HepG2 (cell line): ENCODE measurements around the gene RSPH1. TPM values are rescaled to one million over a fixed set of nuclear protein-coding genes. Genes with fewer than 3 reads are reported as not detected.

Experiments
- ATAC-seq: fragments of 200-7000 bp; cut with Tn5 transposase; 3 replicates; pipeline ENCODE4 v1.9.1; 2020; ENCODE audit warnings: mild to moderate bottlenecking, moderate library complexity
- BruUV-seq: library from RNA; stranded (reverse); fragments of 400-500 nt; replicated peaks from 2 replicates; lab custom pipeline; 2021; lab: Mats Ljungman, UMichigan
- CTCF ChIA-PET: fragments of 300-600 bp; formaldehyde crosslinking; extraction: SDS; loops from one replicate; lab custom pipeline; 2021; ENCODE audit warnings: low total read pairs, inconsistent platforms, low intra/inter-chr PET ratio; lab: Yijun Ruan, JAX
- POLR2A ChIA-PET: fragments of 350-600 bp; sonication (Branson Sonifier 250); formaldehyde crosslinking; loops from one replicate; lab custom pipeline; 2020; ENCODE audit warnings: antibody characterized with exemption, inconsistent platforms; lab: Yijun Ruan, JAX
- DNase-seq: peaks from one replicate; pipeline ENCODE4 v3.0.0-alpha.2; 2015; ENCODE audit warnings: low spot score
- FAIRE-seq: peaks from 3 replicates; lab custom pipeline; 2011; peaks lifted over from hg19 to GRCh38; lab: Jason Lieb, UNC
- H2AFZ ChIP-seq: one replicate; pipeline ENCODE4 v1.6.1; 2011; ENCODE audit warnings: low read length, inconsistent platforms
- H3K27ac ChIP-seq: fragments of 300-600 bp; 3 replicates; pipeline ENCODE4 v1.8.0; 2011; ENCODE audit warnings: mixed run types, mild to moderate bottlenecking, mixed read lengths, low read length, inconsistent platforms; ENCODE audit not compliant: insufficient read depth; ENCODE audit errors: extremely low read length
- H3K27me3 ChIP-seq, 2 experiments: fragments of 200-600 bp in 1 of 2; 2 replicates in 1 of 2; 3 replicates in 1 of 2; pipeline versions ENCODE4 v1.6.0 to v1.8.0; 2011; ENCODE audit warnings: low read length in 2 of 2, mild to moderate bottlenecking in 2 of 2, moderate library complexity in 2 of 2, inconsistent platforms in 1 of 2; ENCODE audit not compliant: insufficient read depth in 2 of 2, control insufficient read depth in 1 of 2
- H3K36me3 ChIP-seq, 2 experiments: fragments of 200-600 bp in 1 of 2; replicated peaks in 1 of 2; 2 replicates in 1 of 2; 3 replicates in 1 of 2; pipeline versions ENCODE4 v1.5.1 to v1.8.0; 2011; ENCODE audit warnings: low read length in 2 of 2, inconsistent platforms in 1 of 2; ENCODE audit not compliant: insufficient read depth in 2 of 2, control insufficient read depth in 1 of 2
- H3K4me1 ChIP-seq: 2 replicates; pipeline ENCODE4 v1.5.1; 2012; ENCODE audit warnings: low read length, inconsistent platforms; ENCODE audit not compliant: insufficient read depth
- H3K4me2 ChIP-seq: 2 replicates; pipeline ENCODE4 v1.6.0; 2011; ENCODE audit warnings: low read depth, low read length, inconsistent platforms
- H3K4me3 ChIP-seq, 3 experiments: fragments of 200-600 bp in 1 of 3; sonication (generic), shearing (Covaris generic) in 1 of 3; replicated peaks in 1 of 3; 2 replicates each; pipeline ENCODE4 v1.5.1; 2011 to 2016; ENCODE audit warnings: low read length in 3 of 3, inconsistent platforms in 2 of 3, low read depth in 2 of 3, mild to moderate bottlenecking in 2 of 3, control low read depth in 1 of 3, mixed read lengths in 1 of 3; ENCODE audit not compliant: insufficient read depth in 1 of 3
- H3K79me2 ChIP-seq: one replicate; pipeline ENCODE4 v1.6.1; 2011; ENCODE audit warnings: low read length, inconsistent platforms; ENCODE audit not compliant: insufficient read depth
- H3K9ac ChIP-seq: 2 replicates; pipeline ENCODE4 v1.6.0; 2011; ENCODE audit warnings: mild to moderate bottlenecking, low read depth, low read length, inconsistent platforms; ENCODE audit not compliant: insufficient read depth
- H3K9me3 ChIP-seq: 2 replicates; pipeline ENCODE4 v1.5.1; 2012; ENCODE audit warnings: mild to moderate bottlenecking, low read length
- H4K20me1 ChIP-seq: 2 replicates; pipeline ENCODE4 v1.6.0; 2011; ENCODE audit warnings: inconsistent platforms, mild to moderate bottlenecking, low read length, moderate library complexity; ENCODE audit not compliant: insufficient read depth
- HCFC1 ChIP-seq: fragments of 150-350 bp; IDR thresholded peaks from 2 replicates; pipeline ENCODE4 v1.6.1; 2014; ENCODE audit warnings: low read depth, low read length
- KLF12 ChIP-seq: sonication (generic); formaldehyde crosslinking; IDR thresholded peaks from 2 replicates; pipeline ENCODE4 v1.4.0; 2020; ENCODE audit warnings: missing genetic modification reagents, borderline replicate concordance
- TEAD2 ChIP-seq: sonication (generic); formaldehyde crosslinking; IDR thresholded peaks from 2 replicates; pipeline ENCODE4 v1.9.0; 2021; ENCODE audit warnings: missing genetic modification reagents
- THAP11 ChIP-seq: IDR thresholded peaks from 2 replicates; pipeline ENCODE4 v1.6.1; 2016; ENCODE audit warnings: missing biosample characterization, missing genetic modification reagents
- TOPORS ChIP-seq: sonication (generic); formaldehyde crosslinking; IDR thresholded peaks from 2 replicates; pipeline ENCODE4 v1.8.0; 2023; ENCODE audit warnings: mild to moderate bottlenecking, missing genetic modification reagents
- YEATS4 ChIP-seq: sonication (generic); formaldehyde crosslinking; IDR thresholded peaks from 2 replicates; pipeline ENCODE4 v1.4.0; 2020; ENCODE audit warnings: missing genetic modification reagents, borderline replicate concordance
- ZFP41 ChIP-seq: sonication (generic); formaldehyde crosslinking; IDR thresholded peaks from 2 replicates; pipeline ENCODE4 v1.4.0; 2020; ENCODE audit warnings: mild to moderate bottlenecking, missing genetic modification reagents, borderline replicate concordance
- ZNF383 ChIP-seq: sonication (generic); formaldehyde crosslinking; IDR thresholded peaks from 2 replicates; pipeline ENCODE4 v1.4.0; 2020; ENCODE audit warnings: missing genetic modification reagents, mild to moderate bottlenecking, borderline replicate concordance
- ZNF839 ChIP-seq: sonication (generic); formaldehyde crosslinking; IDR thresholded peaks from 2 replicates; pipeline ENCODE4 v1.4.0; 2020; ENCODE audit warnings: missing genetic modification reagents, mild to moderate bottlenecking, borderline replicate concordance
- WGBS: methylation state at CpG from one replicate; pipeline ENCODE4 v1.1.6; 2017; ENCODE audit warnings: low lambda C conversion rate; 5-methylcytosine and 5-hydroxymethylcytosine counted together
- in situ Hi-C: cut with HindIII; loops from 2 replicates; pipeline ENCODE4 v1.10.0; 2017; ENCODE audit warnings: low pct_unique_long_range_greater_than_20kb; ENCODE audit not compliant: extremely low pct_ligation_motif_present
- intact Hi-C: fragments of 100-400 bp; cut with micrococcal nuclease; formaldehyde crosslinking; loops from one replicate; pipeline ENCODE4 v1.10.0; 2022; ENCODE audit not compliant: unreplicated experiment
- polyA plus RNA-seq, 8 experiments: library from polyadenylated mRNA; depleted of rRNA in 3 of 8; stranded (reverse) in 7 of 8; unstranded in 1 of 8; fragments of >200 nt; fragmentation: Illumina TruSeq in 4 of 8; extraction: Trizol in 4 of 8; gene quantifications; 2 replicates each; pipeline versions ENCODE4 v1.2.1 to v1.2.3, GENCODE V29; 2011 to 2016; ENCODE audit warnings: low read depth in 4 of 8, missing spikeins in 1 of 8, mixed read lengths in 1 of 8; ENCODE audit not compliant: insufficient read depth in 1 of 8
- total RNA-seq, 5 experiments: library from RNA; depleted of rRNA; stranded (reverse); fragments of >200 nt; fragmentation: Illumina TruSeq; extraction: Trizol; gene quantifications; 2 replicates each; pipeline ENCODE4 v1.2.3, GENCODE V29; 2016; ENCODE audit warnings: low read depth in 1 of 5
- TF ChIP-seq, protein P1 (sequence below): sonication (generic); formaldehyde crosslinking; IDR thresholded peaks from 2 replicates; pipeline ENCODE4 v1.5.0; 2020; ENCODE audit warnings: mild to moderate bottlenecking, missing genetic modification reagents, borderline replicate concordance
- TF ChIP-seq, protein P2 (sequence below): sonication (generic); formaldehyde crosslinking; IDR thresholded peaks from 2 replicates; pipeline ENCODE4 v1.5.0; 2020; ENCODE audit warnings: mild to moderate bottlenecking, missing genetic modification reagents
- TF ChIP-seq, protein P3 (sequence below): sonication (generic); formaldehyde crosslinking; IDR thresholded peaks from 2 replicates; pipeline ENCODE4 v1.4.0; 2020; ENCODE audit warnings: missing genetic modification reagents
- TF ChIP-seq, protein P4 (sequence below): sonication (generic); formaldehyde crosslinking; conservative IDR thresholded peaks from 2 replicates; pipeline ENCODE4 v1.4.0; 2020; ENCODE audit warnings: mild to moderate bottlenecking, missing genetic modification reagents, moderate library complexity

Gene RSPH1
- total and polyA plus RNA-seq, 2 of the 13 experiments (the other 11 are each of a cell fraction or from before 2014, with no cell fraction given) = not detected

DNA sequence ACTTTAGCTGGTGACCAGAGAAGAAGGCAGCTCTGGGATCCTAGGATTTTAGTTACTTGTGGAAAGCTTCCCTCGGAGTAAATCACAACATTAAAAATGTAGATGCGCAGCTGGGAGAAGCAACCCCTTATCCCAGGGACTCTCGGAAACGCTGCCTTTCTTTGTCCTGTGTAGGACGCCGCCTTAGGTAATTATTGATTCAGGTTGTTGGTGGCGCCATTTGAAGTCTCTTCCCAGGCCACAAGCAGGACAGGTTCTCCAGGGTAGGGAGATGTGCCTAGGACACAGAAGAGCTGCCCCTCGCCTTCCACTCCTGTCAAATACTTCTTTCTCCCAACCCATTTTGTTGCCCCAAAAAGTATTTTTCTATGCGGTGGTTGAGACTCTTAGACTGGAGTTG is 27.9 kb upstream of the RSPH1 start:
- Histone ChIP-seq H3K4me1 (peaks cover 40% of the 10 kb centered on the region), H3K9me3 (no peaks in the 10 kb centered on the region), H3K27ac (no peak overlapping the region), H3K4me3 (no peak overlapping the region), H3K9ac (no peak overlapping the region), H3K36me3 (no peaks in the 10 kb centered on the region), H3K79me2 (no peaks in the 10 kb centered on the region), H2AFZ (no peak overlapping the region), H3K27me3 (0 out of 5 replicates have a peak, but pooled peaks cover 0 to 4% of the 10 kb centered on the region in 2 experiments), H4K20me1 (no peaks in the 10 kb centered on the region), H3K4me2 (no peak overlapping the region)
- DNase-seq = no peak
- ATAC-seq = no peak
- POLR2A ChIA-PET = no interaction called here
- BruUV-seq = no TSS peak
- WGBS = 69% methylated on average over 9 of the region's 9 CpGs
- FAIRE-seq = no peak
- CTCF ChIA-PET = no interaction called here
- TF ChIP-seq HCFC1 (no peak), KLF12 (no peak), ZNF839 (CRISPR knock-in tag) (no peak), TOPORS (CRISPR knock-in tag) (no peak), THAP11 (CRISPR knock-in tag) (no peak), TEAD2 (CRISPR knock-in tag) (no peak), YEATS4 (no peak), ZFP41 (no peak), ZNF383 (CRISPR knock-in tag) (no peak)
- TF ChIP-seq, protein P1, sequence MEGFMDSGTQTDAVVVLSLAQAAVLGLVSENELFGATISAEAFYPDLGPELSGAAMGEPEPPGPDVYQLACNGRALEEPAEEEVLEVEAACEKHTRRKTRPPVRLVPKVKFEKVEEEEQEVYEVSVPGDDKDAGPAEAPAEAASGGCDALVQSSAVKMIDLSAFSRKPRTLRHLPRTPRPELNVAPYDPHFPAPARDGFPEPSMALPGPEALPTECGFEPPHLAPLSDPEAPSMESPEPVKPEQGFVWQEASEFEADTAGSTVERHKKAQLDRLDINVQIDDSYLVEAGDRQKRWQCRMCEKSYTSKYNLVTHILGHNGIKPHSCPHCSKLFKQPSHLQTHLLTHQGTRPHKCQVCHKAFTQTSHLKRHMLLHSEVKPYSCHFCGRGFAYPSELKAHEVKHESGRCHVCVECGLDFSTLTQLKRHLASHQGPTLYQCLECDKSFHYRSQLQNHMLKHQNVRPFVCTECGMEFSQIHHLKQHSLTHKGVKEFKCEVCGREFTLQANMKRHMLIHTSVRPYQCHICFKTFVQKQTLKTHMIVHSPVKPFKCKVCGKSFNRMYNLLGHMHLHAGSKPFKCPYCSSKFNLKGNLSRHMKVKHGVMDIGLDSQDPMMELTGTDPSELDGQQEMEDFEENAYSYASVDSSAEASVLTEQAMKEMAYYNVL (CRISPR knock-in tag) = no peak
- TF ChIP-seq, protein P2, sequence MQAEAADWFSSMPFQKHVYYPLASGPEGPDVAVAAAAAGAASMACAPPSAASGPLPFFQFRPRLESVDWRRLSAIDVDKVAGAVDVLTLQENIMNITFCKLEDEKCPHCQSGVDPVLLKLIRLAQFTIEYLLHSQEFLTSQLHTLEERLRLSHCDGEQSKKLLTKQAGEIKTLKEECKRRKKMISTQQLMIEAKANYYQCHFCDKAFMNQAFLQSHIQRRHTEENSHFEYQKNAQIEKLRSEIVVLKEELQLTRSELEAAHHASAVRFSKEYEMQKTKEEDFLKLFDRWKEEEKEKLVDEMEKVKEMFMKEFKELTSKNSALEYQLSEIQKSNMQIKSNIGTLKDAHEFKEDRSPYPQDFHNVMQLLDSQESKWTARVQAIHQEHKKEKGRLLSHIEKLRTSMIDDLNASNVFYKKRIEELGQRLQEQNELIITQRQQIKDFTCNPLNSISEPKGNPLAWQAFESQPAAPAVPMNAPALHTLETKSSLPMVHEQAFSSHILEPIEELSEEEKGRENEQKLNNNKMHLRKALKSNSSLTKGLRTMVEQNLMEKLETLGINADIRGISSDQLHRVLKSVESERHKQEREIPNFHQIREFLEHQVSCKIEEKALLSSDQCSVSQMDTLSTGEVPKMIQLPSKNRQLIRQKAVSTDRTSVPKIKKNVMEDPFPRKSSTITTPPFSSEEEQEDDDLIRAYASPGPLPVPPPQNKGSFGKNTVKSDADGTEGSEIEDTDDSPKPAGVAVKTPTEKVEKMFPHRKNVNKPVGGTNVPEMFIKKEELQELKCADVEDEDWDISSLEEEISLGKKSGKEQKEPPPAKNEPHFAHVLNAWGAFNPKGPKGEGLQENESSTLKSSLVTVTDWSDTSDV (CRISPR knock-in tag) = no peak
- TF ChIP-seq, protein P3, sequence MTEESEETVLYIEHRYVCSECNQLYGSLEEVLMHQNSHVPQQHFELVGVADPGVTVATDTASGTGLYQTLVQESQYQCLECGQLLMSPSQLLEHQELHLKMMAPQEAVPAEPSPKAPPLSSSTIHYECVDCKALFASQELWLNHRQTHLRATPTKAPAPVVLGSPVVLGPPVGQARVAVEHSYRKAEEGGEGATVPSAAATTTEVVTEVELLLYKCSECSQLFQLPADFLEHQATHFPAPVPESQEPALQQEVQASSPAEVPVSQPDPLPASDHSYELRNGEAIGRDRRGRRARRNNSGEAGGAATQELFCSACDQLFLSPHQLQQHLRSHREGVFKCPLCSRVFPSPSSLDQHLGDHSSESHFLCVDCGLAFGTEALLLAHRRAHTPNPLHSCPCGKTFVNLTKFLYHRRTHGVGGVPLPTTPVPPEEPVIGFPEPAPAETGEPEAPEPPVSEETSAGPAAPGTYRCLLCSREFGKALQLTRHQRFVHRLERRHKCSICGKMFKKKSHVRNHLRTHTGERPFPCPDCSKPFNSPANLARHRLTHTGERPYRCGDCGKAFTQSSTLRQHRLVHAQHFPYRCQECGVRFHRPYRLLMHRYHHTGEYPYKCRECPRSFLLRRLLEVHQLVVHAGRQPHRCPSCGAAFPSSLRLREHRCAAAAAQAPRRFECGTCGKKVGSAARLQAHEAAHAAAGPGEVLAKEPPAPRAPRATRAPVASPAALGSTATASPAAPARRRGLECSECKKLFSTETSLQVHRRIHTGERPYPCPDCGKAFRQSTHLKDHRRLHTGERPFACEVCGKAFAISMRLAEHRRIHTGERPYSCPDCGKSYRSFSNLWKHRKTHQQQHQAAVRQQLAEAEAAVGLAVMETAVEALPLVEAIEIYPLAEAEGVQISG (CRISPR knock-in tag) = no peak
- TF ChIP-seq, protein P4, sequence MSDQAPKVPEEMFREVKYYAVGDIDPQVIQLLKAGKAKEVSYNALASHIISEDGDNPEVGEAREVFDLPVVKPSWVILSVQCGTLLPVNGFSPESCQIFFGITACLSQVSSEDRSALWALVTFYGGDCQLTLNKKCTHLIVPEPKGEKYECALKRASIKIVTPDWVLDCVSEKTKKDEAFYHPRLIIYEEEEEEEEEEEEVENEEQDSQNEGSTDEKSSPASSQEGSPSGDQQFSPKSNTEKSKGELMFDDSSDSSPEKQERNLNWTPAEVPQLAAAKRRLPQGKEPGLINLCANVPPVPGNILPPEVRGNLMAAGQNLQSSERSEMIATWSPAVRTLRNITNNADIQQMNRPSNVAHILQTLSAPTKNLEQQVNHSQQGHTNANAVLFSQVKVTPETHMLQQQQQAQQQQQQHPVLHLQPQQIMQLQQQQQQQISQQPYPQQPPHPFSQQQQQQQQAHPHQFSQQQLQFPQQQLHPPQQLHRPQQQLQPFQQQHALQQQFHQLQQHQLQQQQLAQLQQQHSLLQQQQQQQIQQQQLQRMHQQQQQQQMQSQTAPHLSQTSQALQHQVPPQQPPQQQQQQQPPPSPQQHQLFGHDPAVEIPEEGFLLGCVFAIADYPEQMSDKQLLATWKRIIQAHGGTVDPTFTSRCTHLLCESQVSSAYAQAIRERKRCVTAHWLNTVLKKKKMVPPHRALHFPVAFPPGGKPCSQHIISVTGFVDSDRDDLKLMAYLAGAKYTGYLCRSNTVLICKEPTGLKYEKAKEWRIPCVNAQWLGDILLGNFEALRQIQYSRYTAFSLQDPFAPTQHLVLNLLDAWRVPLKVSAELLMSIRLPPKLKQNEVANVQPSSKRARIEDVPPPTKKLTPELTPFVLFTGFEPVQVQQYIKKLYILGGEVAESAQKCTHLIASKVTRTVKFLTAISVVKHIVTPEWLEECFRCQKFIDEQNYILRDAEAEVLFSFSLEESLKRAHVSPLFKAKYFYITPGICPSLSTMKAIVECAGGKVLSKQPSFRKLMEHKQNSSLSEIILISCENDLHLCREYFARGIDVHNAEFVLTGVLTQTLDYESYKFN (CRISPR knock-in tag) = no peak
- intact Hi-C loops = no loop called here
- in situ Hi-C loops = no loop called here
